HG02623 (cell line): ENCODE measurements around the gene DNAH17.

Experiments
- ATAC-seq: cut with Tn5 transposase; IDR thresholded peaks from one replicate; pipeline ENCODE4 v1.9.1; 2021; ENCODE audit warnings: moderate library complexity; ENCODE audit not compliant: unreplicated experiment

Gene DNAH17

DNA sequence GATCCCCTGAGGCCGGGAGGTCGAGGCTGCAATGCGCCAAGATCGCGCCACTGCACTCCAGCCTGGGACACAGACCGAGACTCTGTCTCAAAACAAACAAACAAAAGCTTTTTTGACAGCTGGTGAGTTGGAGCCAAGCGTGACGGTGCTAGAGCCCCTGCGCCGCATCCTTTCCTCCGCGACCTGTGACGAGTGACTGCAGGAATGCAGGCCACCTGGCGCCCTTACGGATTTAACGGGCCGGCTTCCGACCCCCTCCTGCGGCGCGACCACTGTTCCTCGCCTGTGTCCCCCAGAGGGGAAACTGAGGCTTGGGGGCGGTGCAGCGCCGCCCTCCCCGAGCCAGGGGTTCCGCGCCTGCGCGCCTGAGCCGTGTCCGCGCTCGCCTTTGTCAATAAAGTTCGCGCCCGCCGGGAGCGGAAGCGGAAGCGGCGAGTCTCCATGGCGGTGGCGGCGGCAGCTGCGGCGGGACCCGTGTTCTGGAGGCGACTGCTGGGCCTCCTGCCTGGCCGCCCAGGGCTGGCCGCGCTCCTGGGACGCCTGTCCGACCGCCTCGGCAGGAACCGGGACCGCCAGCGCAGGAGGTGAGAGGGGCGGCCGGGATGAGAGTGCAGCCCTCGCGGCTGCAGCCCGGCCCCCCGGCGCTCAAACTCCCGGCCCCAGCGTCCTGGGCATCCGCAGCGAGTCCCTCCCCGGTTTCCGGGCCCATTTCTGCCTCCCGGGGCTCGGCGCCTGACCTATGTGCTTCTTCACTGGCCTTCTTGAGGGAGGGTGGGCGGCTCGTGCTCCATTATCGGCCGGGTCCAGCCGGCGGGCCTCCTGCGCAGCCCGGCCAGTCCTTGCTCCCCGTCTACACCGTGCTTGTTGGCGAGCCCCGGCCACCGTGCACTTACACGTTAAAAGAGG is 198.7 kb downstream of the DNAH17 start, which contains the start of gene PGS1:
PGS1 (plus strand) TSS at position 425 of the 906 bp plus-strand sequence; CDS start at position 442, 17 bp downstream.
- ATAC-seq = peak; percentile 60

DNA sequence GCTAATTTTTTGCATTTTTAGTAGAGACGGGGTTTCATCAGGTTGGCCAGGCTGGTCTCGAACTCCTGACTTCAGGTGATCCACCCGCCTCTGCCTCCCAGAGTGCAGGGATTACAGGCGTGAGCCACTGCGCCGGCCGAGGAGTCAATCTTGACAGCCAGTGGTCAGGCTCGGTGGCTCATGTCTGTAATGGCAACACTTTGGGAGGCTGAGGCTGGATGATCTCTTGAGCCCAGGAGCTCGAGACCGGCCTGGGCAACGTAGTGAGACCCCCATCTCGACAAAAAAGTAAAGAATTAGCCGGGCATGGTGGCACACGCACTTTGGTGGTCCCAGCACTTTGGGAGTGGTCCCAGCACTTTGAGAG is 199.4 kb downstream of the DNAH17 start:
- no peak for ATAC-seq

DNA sequence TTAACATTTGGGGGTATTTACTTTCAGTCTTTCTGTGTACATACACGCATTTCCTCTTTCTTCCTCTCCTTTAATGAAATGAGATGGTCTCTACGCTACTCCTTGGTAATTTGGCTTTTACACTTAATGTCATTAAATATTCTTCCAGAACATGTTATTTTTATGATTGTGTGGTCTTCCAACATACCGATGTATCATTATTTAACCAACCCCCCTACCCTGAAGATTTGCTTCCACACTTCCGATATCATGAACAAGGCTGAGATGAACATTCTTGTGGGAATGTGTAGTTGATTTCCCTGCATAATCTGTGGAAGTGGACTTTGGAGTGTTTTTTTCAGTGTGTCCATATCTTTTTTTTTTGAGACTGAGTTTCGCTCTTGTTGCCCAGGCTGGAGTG is 201.0 kb downstream of the DNAH17 start:
- ATAC-seq = no peak

DNA sequence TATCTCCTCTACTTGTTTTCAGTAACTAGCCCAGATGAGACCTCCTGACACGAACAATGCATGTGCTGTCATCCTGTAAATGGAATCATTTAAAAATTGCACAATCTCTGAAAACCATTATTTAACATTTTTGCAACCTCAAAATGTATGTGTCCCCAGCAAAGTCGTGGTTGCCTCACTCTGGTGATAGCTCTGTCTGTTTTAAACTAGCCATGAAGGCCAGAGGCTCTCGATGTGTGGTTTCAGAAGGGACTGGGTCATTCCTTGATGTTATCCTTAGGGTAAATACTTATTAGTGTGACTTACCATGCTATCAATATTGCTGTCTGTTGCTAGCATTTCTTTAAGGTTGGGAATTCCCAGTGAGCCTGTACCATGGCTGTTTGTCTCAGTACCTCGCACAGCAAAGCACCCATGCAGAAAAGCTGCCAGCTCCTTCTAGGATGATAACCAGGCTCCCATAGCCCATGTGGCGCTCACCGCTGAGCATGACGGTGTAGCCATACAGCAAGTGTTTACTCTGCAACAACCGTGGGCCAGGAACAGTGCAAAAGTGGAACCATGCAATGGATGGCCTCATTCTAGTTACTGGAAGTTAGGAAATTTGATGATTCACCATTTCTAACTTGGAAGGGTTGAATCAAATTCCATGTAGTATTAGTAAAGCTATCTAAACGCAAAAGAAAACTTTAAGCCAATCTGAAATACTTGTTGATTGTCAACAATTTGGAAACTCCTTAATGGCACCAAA is 201.6 kb downstream of the DNAH17 start:
- ATAC-seq = no peak

DNA sequence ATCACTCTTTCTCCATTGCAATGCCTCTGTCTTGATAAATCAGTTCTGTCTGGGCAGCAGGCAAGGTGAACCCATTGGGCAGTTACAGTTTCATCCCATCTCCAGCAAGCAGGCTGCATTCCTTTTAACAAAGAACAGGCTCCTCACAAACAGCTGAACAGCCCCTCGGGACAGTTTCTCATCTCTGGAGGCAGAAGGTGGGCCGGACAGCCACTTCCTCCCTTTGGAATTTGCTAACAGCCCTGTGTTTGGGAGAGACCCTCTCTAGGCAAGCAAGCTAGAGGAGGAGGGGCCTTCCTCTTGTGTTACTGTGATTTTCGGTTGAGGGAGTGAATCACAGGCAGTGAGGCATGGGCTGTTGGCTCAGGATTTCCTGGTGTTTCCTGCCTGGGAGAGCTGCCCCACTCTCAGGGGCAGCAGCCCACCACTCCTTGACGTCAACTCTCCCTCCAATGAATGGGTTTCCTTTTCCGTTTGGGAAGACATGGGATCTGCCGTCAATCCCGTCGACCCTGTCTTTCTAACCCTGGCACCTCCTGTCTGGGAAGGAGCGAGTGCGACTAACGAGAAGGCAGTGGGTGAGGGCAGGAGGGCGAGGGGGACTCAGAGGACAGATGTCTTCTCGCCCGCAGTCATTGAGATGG is 202.4 kb downstream of the DNAH17 start:
- ATAC-seq = no peak

DNA sequence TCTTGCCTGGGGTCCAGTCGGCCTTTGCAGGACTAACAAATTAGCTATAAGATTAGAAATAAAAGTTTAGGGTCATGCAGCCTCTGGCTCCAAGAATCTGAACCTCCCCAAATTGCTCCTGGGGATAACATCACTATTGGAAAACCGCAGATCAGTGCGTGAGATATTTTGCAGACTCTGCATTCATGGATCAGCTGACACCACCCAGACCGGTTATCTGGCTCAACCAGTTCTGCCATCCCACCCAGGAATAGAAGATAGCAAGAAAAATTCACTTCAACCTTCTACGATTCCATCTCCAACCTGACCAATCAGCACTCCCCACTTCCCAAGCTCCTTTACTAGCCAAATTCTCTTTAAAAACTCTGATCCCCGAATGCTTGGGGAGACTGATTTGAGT is 203.0 kb downstream of the DNAH17 start:
- no peak for ATAC-seq
